G401 (cell line): ENCODE measurements around the gene CDK5RAP3. TPM values are rescaled to one million over a fixed set of nuclear protein-coding genes. Genes with fewer than 3 reads are reported as not detected.
A peak's percentile ranks its signal among the peaks of the same experiment; 100 is the strongest.
"Not testable (repeated sequence)": the region's sequence is repeated elsewhere in the genome, so short reads cannot be mapped to it uniquely, and the experiment has no call there.

ENCODE experiments used
- DNase-seq: peaks from one replicate; pipeline ENCODE4 v3.0.0-alpha.2; 2015; ENCODE audit warnings: low spot score
- in situ Hi-C: cut with HindIII; loops from 2 replicates; pipeline ENCODE4 v1.10.0; 2016; ENCODE audit warnings: low sequenced_read_pairs, mixed read lengths
- total RNA-seq: library from RNA; depleted of rRNA; stranded (reverse); fragments of >200 nt; shearing (Covaris generic); gene quantifications from 2 replicates; pipeline ENCODE4 v1.2.3, GENCODE V29; 2014

Gene CDK5RAP3
- total RNA-seq, 1 experiment from 2014 or later: 101 TPM

- no peak for DNase-seq
- in situ Hi-C loops: no loop called here
Measured at GRCh38 chr17:47968836-47969235, 2.1 kb upstream of the CDK5RAP3 start.

GRCh38 chr17:47969930-47970724 is 786 bp upstream of the CDK5RAP3 start:
- DNase-seq: no peak
- in situ Hi-C loops: no loop called here

DNA sequence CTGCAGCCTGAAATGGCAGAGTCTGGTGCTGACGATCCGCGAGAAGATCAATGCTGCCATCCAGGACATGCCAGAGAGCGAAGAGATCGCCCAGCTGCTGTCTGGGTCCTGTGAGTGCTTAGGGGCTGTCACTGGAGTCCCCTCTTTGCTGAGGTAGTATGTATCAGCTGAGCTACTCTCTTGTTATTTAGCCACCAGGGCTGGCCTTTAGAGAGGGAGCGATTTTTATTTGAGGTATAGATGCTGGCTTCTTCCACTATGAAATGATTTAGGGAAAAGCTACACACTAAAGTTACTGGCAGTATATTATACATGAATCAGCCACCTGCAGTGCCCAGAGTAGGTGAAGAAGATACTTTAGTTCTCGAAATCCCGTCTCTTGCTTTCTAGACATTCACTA is 2.6 kb downstream of the CDK5RAP3 start:
- DNase-seq: no peak
- in situ Hi-C loops: no loop called here

- DNase-seq: no peak
- in situ Hi-C loops: no loop called here
Measured at GRCh38 chr17:47975189-47975822, 4.4 kb downstream of the CDK5RAP3 start.

- DNase-seq: no peak
- in situ Hi-C loops: no loop called here
Measured at GRCh38 chr17:47975823-47976205, 4.9 kb downstream of the CDK5RAP3 start.

DNA sequence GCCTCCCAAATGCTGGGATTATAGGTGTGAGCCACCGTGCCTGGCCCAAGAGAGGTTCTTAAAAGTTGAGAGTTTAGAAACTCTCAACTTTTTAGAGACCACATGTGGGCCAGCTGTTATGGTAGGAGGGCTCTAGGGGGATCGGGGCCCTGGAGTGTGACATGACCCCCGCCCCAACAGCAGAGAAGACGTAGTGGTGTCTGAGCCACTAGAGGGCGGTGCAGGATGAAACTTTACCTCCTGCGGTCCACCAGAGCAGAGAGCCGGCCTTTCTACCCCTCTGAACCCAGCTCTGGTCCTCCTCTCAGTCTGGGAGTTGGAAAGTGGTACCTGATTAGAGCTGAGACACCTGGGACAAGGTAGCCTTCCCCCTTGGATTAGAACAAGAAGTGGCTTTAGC is 7.4 kb downstream of the CDK5RAP3 start:
- DNase-seq: peak; percentile 41
- in situ Hi-C loops: no loop called here

DNA sequence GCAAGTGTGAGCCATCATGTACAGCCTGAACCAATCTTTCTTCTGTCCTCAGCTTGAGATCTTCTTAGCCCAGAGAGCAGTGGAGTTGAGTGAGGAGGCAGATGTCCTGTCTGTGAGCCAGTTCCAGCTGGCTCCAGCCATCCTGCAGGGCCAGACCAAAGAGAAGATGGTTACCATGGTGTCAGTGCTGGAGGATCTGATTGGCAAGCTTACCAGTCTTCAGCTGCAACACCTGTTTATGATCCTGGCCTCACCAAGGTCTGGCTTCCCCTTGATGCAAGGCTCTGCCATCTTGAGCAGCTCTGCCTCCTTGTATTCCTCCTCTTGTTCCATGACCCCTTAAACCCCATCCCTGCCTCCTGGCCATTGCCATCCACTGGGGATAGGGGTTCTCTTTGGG is 9.6 kb downstream of the CDK5RAP3 start:
- in situ Hi-C loops: no loop called here
- no peak for DNase-seq

DNA sequence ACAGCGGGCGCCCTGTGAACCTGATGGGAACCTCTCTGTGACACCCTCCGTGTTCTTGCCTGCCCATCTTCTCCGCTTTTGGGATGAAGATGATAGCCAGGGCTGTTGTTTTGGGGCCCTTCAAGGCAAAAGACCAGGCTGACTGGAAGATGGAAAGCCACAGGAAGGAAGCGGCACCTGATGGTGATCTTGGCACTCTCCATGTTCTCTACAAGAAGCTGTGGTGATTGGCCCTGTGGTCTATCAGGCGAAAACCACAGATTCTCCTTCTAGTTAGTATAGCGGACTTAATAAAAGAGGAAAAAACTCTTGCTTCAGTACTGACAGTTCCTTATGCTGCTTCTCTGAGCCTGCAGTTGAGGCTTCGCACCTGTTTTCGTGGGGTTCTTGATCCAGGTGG is 10.5 kb downstream of the CDK5RAP3 start:
- in situ Hi-C loops: no loop called here
- DNase-seq: no peak

DNA sequence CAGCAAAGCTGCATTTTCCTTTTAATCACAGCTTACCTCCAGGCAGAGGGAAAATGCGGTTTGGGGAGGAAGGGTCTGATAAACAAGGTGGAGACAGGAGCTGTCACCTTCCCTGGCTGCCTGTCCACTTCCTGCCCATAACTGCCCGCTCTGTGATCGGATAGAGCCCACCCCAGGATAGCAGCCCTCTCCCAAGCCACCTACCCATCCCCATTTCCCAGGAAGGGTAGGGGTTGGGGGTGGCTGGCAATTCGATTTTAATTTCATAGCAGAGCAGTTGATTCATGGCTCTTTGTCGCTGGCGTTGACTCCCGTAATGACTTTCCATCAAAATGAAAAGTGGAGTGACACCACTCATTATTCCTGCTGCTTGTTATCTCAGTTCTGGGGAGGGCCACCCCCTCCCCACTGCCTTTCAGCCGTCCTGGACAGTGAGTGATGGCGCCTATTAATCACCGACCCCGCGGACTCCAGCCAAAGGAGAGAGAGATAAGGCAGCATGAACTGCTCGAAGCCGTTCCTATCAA is 11.2 kb downstream of the CDK5RAP3 start:
- in situ Hi-C loops: no loop called here
- DNase-seq: no peak

GRCh38 chr17:47982645-47983390 is 11.9 kb downstream of the CDK5RAP3 start:
- in situ Hi-C loops: no loop called here
- no peak for DNase-seq

DNA sequence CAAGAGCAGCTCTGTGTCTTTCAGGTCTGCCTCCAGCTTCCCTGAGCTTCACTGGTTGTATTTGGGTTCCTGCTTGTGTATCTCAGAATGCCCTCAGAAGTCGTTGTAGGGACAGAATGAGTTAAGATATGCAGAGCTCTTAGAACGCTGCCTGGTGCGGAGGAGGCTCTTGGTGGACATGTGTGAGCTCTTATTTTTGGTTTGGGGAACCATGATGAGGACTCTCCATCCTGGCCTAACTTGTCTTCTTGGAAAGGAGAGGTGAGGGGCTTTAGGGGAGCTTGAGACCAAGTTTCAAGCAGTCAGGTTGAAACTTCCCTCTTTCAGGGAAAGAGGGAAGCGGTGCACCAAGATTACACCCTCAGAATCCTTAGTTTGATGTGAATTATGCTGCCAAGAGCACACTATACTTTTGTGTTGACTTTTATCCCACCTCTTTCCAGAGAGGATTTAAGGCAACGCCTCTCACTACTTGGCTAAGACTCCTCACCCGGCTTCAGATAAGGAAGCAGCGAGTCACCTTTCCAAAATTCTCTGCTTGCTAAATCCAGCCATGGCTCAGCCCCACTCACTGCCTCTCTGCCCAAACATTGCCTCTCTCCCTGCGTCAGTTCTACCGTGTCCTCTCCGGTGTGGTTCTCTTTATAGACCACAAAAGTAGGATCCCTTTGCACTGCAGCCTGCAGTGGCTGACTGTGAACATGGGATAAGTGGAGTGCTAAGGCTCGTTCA is 12.7 kb downstream of the CDK5RAP3 start:
- DNase-seq: no peak
- in situ Hi-C loops: no loop called here

- no peak for DNase-seq
- in situ Hi-C loops: no loop called here
Measured at GRCh38 chr17:47986520-47986919, 15.6 kb downstream of the CDK5RAP3 start.

GRCh38 chr17:47987240-47987835 is 16.4 kb downstream of the CDK5RAP3 start:
- in situ Hi-C loops: no loop called here
- DNase-seq: no peak

DNA sequence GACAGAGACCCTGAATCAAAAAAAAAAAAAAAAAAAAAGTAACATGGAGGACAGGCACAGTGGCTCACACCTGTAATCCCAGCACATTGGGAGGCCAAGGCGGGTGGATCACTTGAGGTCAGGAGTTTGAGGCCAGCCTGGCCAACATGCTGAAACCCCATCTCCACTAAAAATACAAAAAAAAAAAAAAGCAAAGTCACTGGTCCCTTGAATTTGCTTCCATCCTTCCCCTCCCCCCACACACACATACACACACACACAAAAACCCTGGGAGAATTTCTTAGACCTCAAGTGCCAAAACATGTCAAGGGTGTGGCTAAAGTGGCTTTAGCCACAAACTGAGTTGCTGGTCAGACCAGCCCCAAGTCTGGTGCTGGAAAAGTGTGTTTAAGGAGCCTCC is 17.5 kb downstream of the CDK5RAP3 start:
- in situ Hi-C loops, DNase-seq: not testable (repeated sequence)

DNA sequence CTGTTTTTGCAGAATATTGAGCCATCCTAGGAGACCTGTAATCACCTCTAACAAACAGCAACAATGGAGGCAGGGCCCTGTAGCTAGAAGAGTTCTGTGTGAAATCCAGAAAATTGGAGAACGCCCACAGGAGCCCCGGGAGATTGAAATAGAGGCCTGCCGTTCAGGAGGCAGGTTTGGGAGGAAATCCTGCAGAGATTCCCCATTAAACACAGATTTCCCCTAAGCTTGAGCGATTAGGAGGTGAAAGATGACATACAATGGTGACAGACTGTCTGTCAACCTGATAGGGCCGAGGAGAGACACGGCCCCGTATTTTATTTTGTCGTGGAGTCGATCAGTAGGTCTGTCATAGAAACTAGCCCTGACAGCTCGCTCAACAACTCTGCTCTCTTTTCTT is 18.2 kb downstream of the CDK5RAP3 start:
- no peak for DNase-seq
- in situ Hi-C loops: no loop called here

- DNase-seq: no peak
- in situ Hi-C loops: no loop called here
Measured at GRCh38 chr17:47989700-47990099, 18.8 kb downstream of the CDK5RAP3 start.

DNA sequence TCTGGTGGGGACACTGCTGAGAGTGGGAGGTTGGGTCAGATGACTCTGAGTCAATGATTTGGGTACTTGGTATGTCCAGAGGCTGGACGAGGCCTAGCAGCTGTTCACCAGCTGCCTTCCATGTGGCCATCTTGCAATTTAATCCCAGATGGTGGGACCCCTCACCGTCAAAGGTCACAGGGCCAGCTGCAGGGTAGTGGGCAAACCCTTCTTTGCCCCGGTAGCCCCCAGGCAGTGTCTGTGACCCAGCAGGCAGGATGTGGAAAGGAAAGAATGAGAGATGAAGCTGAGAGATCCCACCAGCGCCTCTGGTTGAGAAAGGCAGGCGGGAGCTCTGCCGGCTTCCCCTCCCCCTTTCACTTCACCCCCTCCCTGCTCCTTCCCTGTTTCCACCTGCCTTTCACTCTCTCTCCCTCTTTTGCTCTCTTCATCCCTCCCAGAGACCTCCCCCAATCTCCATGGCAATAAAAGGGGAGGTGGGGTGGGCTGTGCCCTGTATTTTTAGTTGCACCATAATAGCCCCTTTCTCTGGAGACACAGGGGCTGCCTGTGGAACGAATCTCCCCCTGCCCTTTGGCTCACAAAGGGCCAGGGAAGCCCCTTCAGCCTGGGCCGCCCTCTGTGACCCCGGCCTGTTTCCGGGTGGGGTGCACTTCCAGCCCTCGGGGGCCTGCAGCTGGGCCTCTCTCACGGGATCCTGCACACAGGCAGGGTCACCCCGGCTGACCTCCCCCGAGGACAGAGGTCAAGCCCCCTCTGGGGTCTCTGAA is 20.2 kb downstream of the CDK5RAP3 start:
- no peak for DNase-seq
- in situ Hi-C loops: no loop called here

- in situ Hi-C loops: no loop called here
- DNase-seq: no peak
Measured at GRCh38 chr17:47992216-47992615, 21.3 kb downstream of the CDK5RAP3 start.
